Progenitor cell of endocrine pancreas (in vitro differentiated cells): Measurements from ENCODE around the gene RAVER1. TPM values are rescaled to one million over a fixed set of nuclear protein-coding genes. Genes with fewer than 3 reads are reported as not detected.

ENCODE experiments used
- DNase-seq: peaks from one replicate; pipeline ENCODE4 v3.0.0; 2021; ENCODE audit warnings: low spot score; ENCODE audit not compliant: unreplicated experiment
- H3K27ac Mint-ChIP-seq: 2 replicates; pipeline ENCODE4 v1.8.0; 2021; ENCODE audit warnings: mild to moderate bottlenecking, moderate library complexity, mixed read lengths
- H3K27me3 Mint-ChIP-seq: 2 replicates; pipeline ENCODE4 v1.8.0; 2021; ENCODE audit warnings: mixed read lengths
- H3K36me3 Mint-ChIP-seq: 2 replicates; pipeline ENCODE4 v1.8.0; 2022; ENCODE audit warnings: mixed read lengths; ENCODE audit not compliant: insufficient read depth
- H3K4me1 Mint-ChIP-seq: 2 replicates; pipeline ENCODE4 v1.8.0; 2021; ENCODE audit warnings: low read depth, mixed read lengths
- H3K4me3 Mint-ChIP-seq: 2 replicates; pipeline ENCODE4 v1.8.0; 2021; ENCODE audit warnings: low read depth, mild to moderate bottlenecking, moderate library complexity, mixed read lengths
- H3K9me3 Mint-ChIP-seq: 2 replicates; pipeline ENCODE4 v1.8.0; 2021; ENCODE audit warnings: low read depth, mixed read lengths
- CTCF ChIP-seq: fragments of 200-600 bp; sonication (generic); IDR thresholded peaks from one replicate; pipeline ENCODE4 v1.5.0; 2021; ENCODE audit warnings: antibody characterized with exemption, mild to moderate bottlenecking; ENCODE audit not compliant: unreplicated experiment
- total RNA-seq: library from RNA; stranded (reverse); gene quantifications from 2 replicates; pipeline ENCODE4 v1.2.1, GENCODE V29; 2021

The RAVER1 gene
- total RNA-seq, 1 donor from 2014 or later: 53.4 TPM

GRCh38 chr19:10333758-10334587, 644 bp upstream of the RAVER1 start:
- H3K9me3 Mint-ChIP-seq: no peaks in the 10 kb centered on the region
- peaks cover 6% of the 10 kb centered on the region for H3K27me3 Mint-ChIP-seq
- peak overlapping the region; percentile 96 for H3K4me3 Mint-ChIP-seq
- no peaks in the 10 kb centered on the region for H3K36me3 Mint-ChIP-seq
- H3K27ac Mint-ChIP-seq: peak overlapping the region; percentile 90
- H3K4me1 Mint-ChIP-seq: peaks cover 12% of the 10 kb centered on the region
- TF ChIP-seq CTCF: no peak
- DNase-seq: no peak

DNA sequence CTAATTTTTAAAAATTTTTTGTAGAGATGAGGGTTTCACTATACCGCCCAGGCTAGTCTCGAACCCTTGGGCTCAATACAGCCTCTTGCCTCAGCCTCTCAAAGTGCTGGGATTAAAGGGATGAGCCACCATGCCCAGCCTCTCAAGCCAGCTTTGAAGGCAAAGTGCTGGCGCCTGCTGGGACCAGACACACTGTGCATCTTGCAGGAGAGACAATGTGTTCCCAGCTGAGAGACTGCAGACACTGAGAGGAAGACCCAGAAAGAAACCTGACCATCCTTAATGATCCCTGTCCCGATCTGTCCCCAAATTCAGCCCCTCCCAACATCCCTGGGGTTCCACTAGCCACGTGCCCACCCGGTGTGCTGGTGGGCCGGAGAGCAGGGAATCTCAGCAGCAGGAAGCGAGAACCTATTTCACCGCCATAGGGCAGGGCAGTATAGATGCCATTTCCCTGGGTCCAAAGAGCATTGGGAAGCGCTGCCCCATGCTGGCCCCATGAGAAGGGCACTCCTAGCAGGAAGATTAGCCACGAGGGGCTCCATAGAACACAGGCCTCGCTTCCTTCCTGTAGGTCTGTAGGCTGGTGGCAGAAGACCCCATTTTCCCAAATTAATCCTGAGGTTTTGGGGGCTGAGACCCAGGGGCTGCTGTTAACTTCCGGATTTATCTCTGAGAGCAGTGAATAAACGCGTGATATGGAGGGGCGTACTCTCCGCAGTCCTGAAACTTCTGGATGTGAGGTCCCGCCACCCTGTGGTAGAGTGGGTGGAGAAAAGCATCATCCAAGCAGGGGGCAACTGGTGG, 968 bp downstream of the RAVER1 start:
- Mint-ChIP-seq H3K4me1 (peaks cover 12% of the 10 kb centered on the region), H3K36me3 (no peaks in the 10 kb centered on the region), H3K27me3 (no peaks in the 10 kb centered on the region), H3K4me3 (peak overlapping the region; percentile 96), H3K9me3 (no peaks in the 10 kb centered on the region), H3K27ac (peak overlapping the region; percentile 96)
- no peak for TF ChIP-seq CTCF
- no peak for DNase-seq

DNA sequence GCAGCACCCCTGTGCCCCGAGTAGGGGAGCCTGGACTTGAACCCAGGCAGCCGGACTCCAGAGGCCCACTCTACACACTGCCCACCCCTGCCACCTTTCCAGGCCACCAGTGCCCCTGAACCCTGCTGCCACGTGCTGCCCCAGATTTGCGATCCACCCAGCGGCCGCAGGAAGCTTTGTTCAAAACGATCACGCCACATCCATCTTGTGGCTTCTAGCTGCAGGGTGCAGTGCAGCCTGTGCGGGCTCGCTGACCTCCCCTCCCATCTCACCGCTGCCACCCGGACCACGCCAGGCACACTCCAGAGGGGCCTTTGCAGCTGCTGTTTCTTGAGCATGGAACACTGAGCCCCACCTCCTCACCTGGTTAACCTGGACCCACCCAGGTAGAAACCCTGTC, 3.8 kb downstream of the RAVER1 start:
- Mint-ChIP-seq H3K4me3 (no peak overlapping the region), H3K36me3 (no peaks in the 10 kb centered on the region), H3K27me3 (no peaks in the 10 kb centered on the region), H3K27ac (no peak overlapping the region), H3K9me3 (no peaks in the 10 kb centered on the region), H3K4me1 (peaks cover 12% of the 10 kb centered on the region)
- no peak for DNase-seq
- no peak for TF ChIP-seq CTCF

GRCh38 chr19:10328558-10329429, 4.5 kb downstream of the RAVER1 start:
- Mint-ChIP-seq H3K27me3 (no peaks in the 10 kb centered on the region), H3K4me3 (no peak overlapping the region), H3K27ac (no peak overlapping the region), H3K36me3 (no peaks in the 10 kb centered on the region), H3K4me1 (peaks cover 9% of the 10 kb centered on the region), H3K9me3 (no peaks in the 10 kb centered on the region)
- TF ChIP-seq CTCF: no peak
- DNase-seq: no peak

DNA sequence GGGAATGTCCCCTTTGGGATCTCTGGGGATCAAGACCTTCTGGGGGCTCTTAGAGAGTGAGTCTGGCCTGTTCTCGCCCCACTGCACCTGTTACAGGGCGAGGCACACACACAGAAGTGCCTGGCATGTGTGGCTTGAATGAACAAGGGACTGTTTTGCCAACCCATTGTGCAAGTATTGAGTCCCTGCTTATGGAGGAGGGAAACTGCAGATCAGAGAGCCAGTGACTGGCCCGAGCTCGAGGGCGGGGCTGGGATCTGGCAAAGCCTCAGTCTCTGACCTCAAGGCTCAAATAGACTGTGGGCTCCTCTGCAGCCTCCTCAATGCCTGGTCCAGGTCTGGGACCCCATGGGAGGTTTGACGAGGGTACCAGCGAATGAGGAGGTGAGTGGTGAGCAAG, 5.5 kb downstream of the RAVER1 start:
- Mint-ChIP-seq H3K4me3 (no peak overlapping the region), H3K27me3 (no peaks in the 10 kb centered on the region), H3K9me3 (no peaks in the 10 kb centered on the region), H3K27ac (no peak overlapping the region), H3K36me3 (no peaks in the 10 kb centered on the region), H3K4me1 (peaks cover 7% of the 10 kb centered on the region)
- no peak for DNase-seq
- TF ChIP-seq CTCF: no peak
